ENCODE results near the gene KRTAP5-5. TPM values are rescaled to one million over a fixed set of nuclear protein-coding genes. Genes with fewer than 3 reads are reported as not detected.
A peak's percentile ranks its signal among the peaks of the same experiment; 100 is the strongest.
"Not testable (repeated sequence)": the region's sequence is repeated elsewhere in the genome, so short reads cannot be mapped to it uniquely, and the experiment has no call there.

KRTAP5-5 gene
- total RNA-seq, 2 experiments from 2014 or later: not detected

GRCh38 chr11:1638344-1638743 is 8.8 kb downstream of the KRTAP5-5 start:
- H3K4me1 Mint-ChIP-seq: no peaks in the 10 kb centered on the region
- H3K9me3 Mint-ChIP-seq: no peaks in the 10 kb centered on the region
- H3K27ac Mint-ChIP-seq: no peak overlapping the region
- ChIA-PET CTCF (interaction anchor here (1.4 to 3.4 kb wide), 4 partner anchors 14 to 92 kb away, joined by 3 to 24 read pairs (median 5); no protein-coding TSS in a partner anchor), POLR2A (no interaction called here)
- no peaks in the 10 kb centered on the region for H3K36me3 Mint-ChIP-seq (ENCODE audit: low read depth)
- no peak overlapping the region for H3K4me3 Mint-ChIP-seq
- peaks cover 9% of the 10 kb centered on the region for H3K27me3 Mint-ChIP-seq
- no peak for DNase-seq

- Mint-ChIP-seq H3K9me3 (no peaks in the 10 kb centered on the region), H3K4me1 (no peaks in the 10 kb centered on the region), H3K36me3 (ENCODE audit: low read depth) (no peaks in the 10 kb centered on the region), H3K27me3 (peaks cover 7% of the 10 kb centered on the region), H3K4me3 (no peak overlapping the region), H3K27ac (no peak overlapping the region)
- ChIA-PET CTCF (interaction anchor here (0.8 to 3.4 kb wide), 8 partner anchors 10 to 92 kb away, joined by 3 to 24 read pairs (median 3); no protein-coding TSS in a partner anchor), POLR2A (interaction anchor here (0.7 kb wide), 1 partner anchor 12 kb away, joined by 3 read pairs; no protein-coding TSS in a partner anchor)
- DNase-seq: no peak
Observed at GRCh38 chr11:1639102-1639620, 9.6 kb downstream of the KRTAP5-5 start.

- peaks cover 7% of the 10 kb centered on the region for H3K27me3 Mint-ChIP-seq
- POLR2A ChIA-PET: interaction anchor here (0.7 kb wide), 1 partner anchor 11 kb away, joined by 3 read pairs; no protein-coding TSS in a partner anchor
- no peaks in the 10 kb centered on the region for H3K36me3 Mint-ChIP-seq (ENCODE audit: low read depth)
- H3K9me3 Mint-ChIP-seq: no peaks in the 10 kb centered on the region
- no peak overlapping the region for H3K4me3 Mint-ChIP-seq
- no peak overlapping the region for H3K27ac Mint-ChIP-seq
- CTCF ChIA-PET: interaction anchor here (0.7 to 3.4 kb wide), 8 partner anchors 11 to 93 kb away, joined by 3 to 24 read pairs (median 3); no protein-coding TSS in a partner anchor
- DNase-seq: no peak
- no peaks in the 10 kb centered on the region for H3K4me1 Mint-ChIP-seq
Observed at GRCh38 chr11:1639666-1640065, 10.1 kb downstream of the KRTAP5-5 start.

- ChIA-PET CTCF (interaction anchor here (0.5 to 3.4 kb wide), 6 partner anchors 12 to 94 kb away, joined by 3 to 24 read pairs (median 3); no protein-coding TSS in a partner anchor), POLR2A (no interaction called here)
- Mint-ChIP-seq H3K27me3 (peaks cover 9% of the 10 kb centered on the region), H3K4me1 (no peaks in the 10 kb centered on the region), H3K27ac (no peak overlapping the region), H3K4me3 (no peak overlapping the region), H3K36me3 (ENCODE audit: low read depth) (no peaks in the 10 kb centered on the region), H3K9me3 (no peaks in the 10 kb centered on the region)
- peak; percentile 24 for DNase-seq
Observed at GRCh38 chr11:1640076-1640946, 10.7 kb downstream of the KRTAP5-5 start.

GRCh38 chr11:1641096-1641495 is 11.5 kb downstream of the KRTAP5-5 start:
- ChIA-PET POLR2A (no interaction called here), CTCF (interaction anchor here (0.5 to 1.4 kb wide), 3 partner anchors 12 to 94 kb away, joined by 3 to 5 read pairs (median 3); no protein-coding TSS in a partner anchor)

GRCh38 chr11:1642288-1643145 is 12.9 kb downstream of the KRTAP5-5 start:
- DNase-seq: no peak
- H3K36me3 Mint-ChIP-seq (ENCODE audit: low read depth): no peaks in the 10 kb centered on the region
- ChIA-PET CTCF (interaction anchor here (1.2 kb wide), 1 partner anchor 10 kb away, joined by 5 read pairs; no protein-coding TSS in a partner anchor), POLR2A (no interaction called here)
- H3K4me1 Mint-ChIP-seq: no peaks in the 10 kb centered on the region
- H3K27me3 Mint-ChIP-seq: peaks cover 5% of the 10 kb centered on the region
- H3K27ac Mint-ChIP-seq: no peak overlapping the region
- no peak overlapping the region for H3K4me3 Mint-ChIP-seq
- no peaks in the 10 kb centered on the region for H3K9me3 Mint-ChIP-seq

More at GRCh38 chr11:1641096-1641495, 11.5 kb downstream of the KRTAP5-5 start:
- H3K4me3 Mint-ChIP-seq: no peak overlapping the region
- no peaks in the 10 kb centered on the region for H3K9me3 Mint-ChIP-seq
- no peak for DNase-seq
- no peak overlapping the region for H3K27ac Mint-ChIP-seq
- H3K36me3 Mint-ChIP-seq (ENCODE audit: low read depth): no peaks in the 10 kb centered on the region
- no peaks in the 10 kb centered on the region for H3K4me1 Mint-ChIP-seq
- H3K27me3 Mint-ChIP-seq: peaks cover 9% of the 10 kb centered on the region

- Mint-ChIP-seq H3K27ac (no peak overlapping the region), H3K27me3 (peaks cover 7% of the 10 kb centered on the region), H3K4me3 (no peak overlapping the region), H3K36me3 (ENCODE audit: low read depth) (no peaks in the 10 kb centered on the region), H3K4me1 (no peaks in the 10 kb centered on the region), H3K9me3 (no peaks in the 10 kb centered on the region)
- CTCF ChIA-PET: interaction anchor here (1.2 kb wide), 1 partner anchor 9 kb away, joined by 5 read pairs; no protein-coding TSS in a partner anchor
- POLR2A ChIA-PET: no interaction called here
- DNase-seq: no peak
Observed at GRCh38 chr11:1643146-1643690, 13.6 kb downstream of the KRTAP5-5 start.

GRCh38 chr11:1644601-1645356 is 15.2 kb downstream of the KRTAP5-5 start:
- CTCF ChIA-PET: no interaction called here
- Mint-ChIP-seq H3K27me3 (peaks cover 6% of the 10 kb centered on the region), H3K27ac (no peak overlapping the region), H3K9me3 (no peaks in the 10 kb centered on the region), H3K4me1 (no peaks in the 10 kb centered on the region), H3K4me3 (no peak overlapping the region), H3K36me3 (ENCODE audit: low read depth) (no peaks in the 10 kb centered on the region)
- DNase-seq: no peak
- POLR2A ChIA-PET: no interaction called here

- H3K9me3 Mint-ChIP-seq: no peaks in the 10 kb centered on the region
- no peaks in the 10 kb centered on the region for H3K4me1 Mint-ChIP-seq
- peaks cover 4% of the 10 kb centered on the region for H3K27me3 Mint-ChIP-seq
- H3K27ac Mint-ChIP-seq: no peak overlapping the region
- POLR2A ChIA-PET: no interaction called here
- CTCF ChIA-PET: no interaction called here
- H3K4me3 Mint-ChIP-seq: no peak overlapping the region
- no peaks in the 10 kb centered on the region for H3K36me3 Mint-ChIP-seq (ENCODE audit: low read depth)
- DNase-seq: no peak
Observed at GRCh38 chr11:1645357-1645821, 15.8 kb downstream of the KRTAP5-5 start.

- CTCF ChIA-PET: interaction anchor here (0.6 to 0.8 kb wide), 2 partner anchors 47 to 173 kb away, joined by 3 read pairs; no protein-coding TSS in a partner anchor
- H3K4me1 Mint-ChIP-seq; H3K27ac Mint-ChIP-seq; H3K27me3 Mint-ChIP-seq; H3K4me3 Mint-ChIP-seq; H3K36me3 Mint-ChIP-seq (ENCODE audit: low read depth); DNase-seq; H3K9me3 Mint-ChIP-seq; POLR2A ChIA-PET: not testable (repeated sequence)
Observed at GRCh38 chr11:1646540-1646939, 17.0 kb downstream of the KRTAP5-5 start.

GRCh38 chr11:1647901-1648652 is 18.5 kb downstream of the KRTAP5-5 start:
- ChIA-PET CTCF (no interaction called here), POLR2A (no interaction called here)
- DNase-seq: no peak
- Mint-ChIP-seq H3K4me1 (no peaks in the 10 kb centered on the region), H3K27ac (no peak overlapping the region), H3K27me3 (peaks cover 7% of the 10 kb centered on the region), H3K4me3 (no peak overlapping the region), H3K9me3 (no peaks in the 10 kb centered on the region), H3K36me3 (ENCODE audit: low read depth) (no peaks in the 10 kb centered on the region)
